ENCODE measurements around the gene ZNF71.

- TF ChIP-seq SIX5 (IDR thresholded peaks at IDR 0.05; ENCODE audit: low read depth, low read length) (no peak), RNF2 (IDR thresholded peaks at IDR 0.05; ENCODE audit: borderline replicate concordance, low read depth, low read length, missing control alignments, poor library complexity, severe bottlenecking) (no peak), CTCF (IDR thresholded peaks at IDR 0.05; ENCODE audit: control extremely low read depth in 1 of 3, insufficient read depth in 1 of 3, low read depth in 1 of 3, low read length in 3 of 3) (no peak), TAF7 (optimal IDR thresholded peaks at IDR 0.05; ENCODE audit: borderline replicate concordance, low read depth, low read length) (no peak), POLR2A (IDR thresholded peaks at IDR 0.05; ENCODE audit: control extremely low read depth in 1 of 2, low read depth in 2 of 2, low read length in 2 of 2) (no peak), PHF8 (conservative IDR thresholded peaks at IDR 0.05; ENCODE audit: low read depth, low read length) (no peak), EP300 (IDR thresholded peaks at IDR 0.05; ENCODE audit: borderline replicate concordance in 1 of 2, low read depth in 2 of 2, low read length in 2 of 2) (no peak), CHD1 (IDR thresholded peaks at IDR 0.05; ENCODE audit: low read depth, low read length) (no peak), JUND (IDR thresholded peaks at IDR 0.05; ENCODE audit: low read length) (no peak), E2F6 (IDR thresholded peaks at IDR 0.05) (no peak), ATF2 (IDR thresholded peaks at IDR 0.05; ENCODE audit: low read length) (no peak), GABPA (IDR thresholded peaks at IDR 0.05; ENCODE audit: borderline replicate concordance, insufficient read depth, low read length) (no peak)
These were observed 44.1 kb downstream of the ZNF71 start for GRCh38 chr19:56639217-56639616.

Data from H1 (cell line).